ENCODE results near the gene RMRP.

RMRP gene

DNA sequence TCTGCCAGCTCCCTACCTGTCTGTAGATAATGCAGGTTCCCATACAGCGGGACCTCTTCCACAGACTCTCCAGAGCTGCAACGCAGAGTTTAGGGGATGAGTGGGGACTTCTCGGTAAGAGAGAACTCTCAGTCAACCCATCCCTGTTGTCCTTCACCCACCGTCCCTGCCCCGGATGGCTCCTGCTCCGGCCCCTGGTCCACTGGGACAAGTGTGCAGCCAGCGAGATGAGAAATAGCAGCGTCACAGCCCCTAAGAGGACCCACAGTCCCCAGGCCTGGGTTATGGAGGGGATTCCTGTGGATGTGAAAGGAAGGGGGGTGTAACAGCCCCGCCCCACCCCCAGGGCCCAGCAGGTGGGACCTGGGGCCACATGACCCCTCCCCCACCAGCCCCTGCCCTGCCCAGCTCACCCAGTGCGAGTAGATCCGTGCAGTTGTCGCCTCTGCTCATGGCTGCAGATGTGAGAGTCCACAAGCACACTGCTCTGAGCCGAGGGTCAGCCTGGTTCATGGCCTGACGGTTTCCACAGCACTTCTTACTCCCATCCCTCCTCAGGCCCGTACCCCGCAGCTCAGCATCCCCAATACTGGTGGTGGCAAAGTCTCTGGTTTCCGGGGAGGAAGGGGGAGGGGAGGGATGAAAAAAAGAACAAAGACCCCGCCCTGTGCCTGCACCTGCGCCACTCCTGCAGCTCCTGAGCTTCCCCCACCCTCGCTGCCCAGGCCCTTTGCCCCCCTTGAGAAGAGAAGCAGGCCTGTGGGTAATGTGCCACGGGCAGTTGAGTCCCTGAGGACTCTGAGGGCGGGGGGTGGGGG, 7.3 kb downstream of the RMRP start, which contains the start of gene SIT1:
Gene SIT1 (minus strand): TSS at position 591 of the 818 bp plus-strand sequence. CDS start 78 bp downstream, at position 513.
- Histone ChIP-seq H2BK120ac (ENCODE audit: low read depth, low read length) (peak within 1 kb of the TSS; percentile 7), H3K79me1 (ENCODE audit: low read depth, low read length) (no peaks in the 10 kb centered on the region)
- no peak for DNase-seq (ENCODE audit: low spot score)

GRCh38 chr9:35649431-35650340, 8.1 kb downstream of the RMRP start:
- Histone ChIP-seq H3K27ac (replicated peaks; ENCODE audit: low read length) (no peak overlapping the region), H2BK12ac (ENCODE audit: low read length) (peak overlapping the region; percentile 14), H2BK5ac (ENCODE audit: low read length) (peak overlapping the region; percentile 31), H3K4me2 (ENCODE audit: insufficient read depth, low read length, poor library complexity, severe bottlenecking) (no peak overlapping the region), H2BK15ac (ENCODE audit: low read length) (peak overlapping the region; percentile 84), H3K79me1 (ENCODE audit: low read depth, low read length) (no peaks in the 10 kb centered on the region), H3K9ac (ENCODE audit: low read depth, low read length, poor library complexity) (peak overlapping the region; percentile 1), H4K91ac (ENCODE audit: low read depth, low read length, poor library complexity) (no peak overlapping the region), H3K18ac (ENCODE audit: low read length) (no peak overlapping the region), H2AFZ (ENCODE audit: low read length) (peak overlapping the region; percentile 8), H3K9me3 (replicated peaks in 1 of 2; ENCODE audit: control insufficient read depth in 2 of 2, insufficient read depth in 1 of 2, low read depth in 1 of 2, low read length in 2 of 2) (no peaks in the 10 kb centered on the region), H3K14ac (ENCODE audit: low read length) (no peak overlapping the region), H3K4me1 (ENCODE audit: control insufficient read depth in 2 of 2, insufficient read depth in 1 of 2, low read depth in 1 of 2, low read length in 2 of 2) (peaks cover 0 to 5% of the 10 kb centered on the region in 2 donors), H2BK120ac (ENCODE audit: low read depth, low read length) (peak overlapping the region; percentile 7), H3K23ac (ENCODE audit: low read depth, low read length, poor library complexity) (no peak overlapping the region), H2AK5ac (ENCODE audit: low read depth, low read length) (peak overlapping the region; percentile 76), H3K4me3 (ENCODE audit: low read length in 2 of 2) (no peak overlapping the region), H3K27me3 (ENCODE audit: control insufficient read depth in 3 of 3, insufficient read depth in 3 of 3, low read depth in 1 of 3, low read length in 3 of 3) (no peaks in the 10 kb centered on the region), H3K36me3 (replicated peaks in 1 of 2; ENCODE audit: control insufficient read depth in 2 of 2, insufficient read depth in 2 of 2, low read length in 2 of 2) (no peaks in the 10 kb centered on the region), H4K8ac (ENCODE audit: low read depth, low read length) (no peak overlapping the region), H3K4ac (ENCODE audit: low read length) (no peak overlapping the region)
- WGBS, 2 donors (ENCODE audit: extremely low coverage in 2 of 2, insufficient read length in 2 of 2, insufficient replicate concordance in 1 of 2) = no CpG with 5 or more reads among the region's 26 CpGs
- DNase-seq (ENCODE audit: low spot score) = no peak

More for the DNA sequence above, 7.3 kb downstream of the RMRP start, which contains the start of gene SIT1:
- Histone ChIP-seq H3K27ac (replicated peaks; ENCODE audit: low read length) (no peak within 1 kb of the TSS), H3K4me2 (ENCODE audit: insufficient read depth, low read length, poor library complexity, severe bottlenecking) (no peak within 1 kb of the TSS), H2BK12ac (ENCODE audit: low read length) (peak within 1 kb of the TSS; percentile 14), H3K18ac (ENCODE audit: low read length) (peak within 1 kb of the TSS; percentile 29), H3K27me3 (ENCODE audit: control insufficient read depth in 3 of 3, insufficient read depth in 3 of 3, low read depth in 1 of 3, low read length in 3 of 3) (no peaks in the 10 kb centered on the region), H2BK5ac (ENCODE audit: low read length) (peak within 1 kb of the TSS; percentile 31), H2AFZ (ENCODE audit: low read length) (peak within 1 kb of the TSS; percentile 8), H3K9me3 (replicated peaks in 1 of 2; ENCODE audit: control insufficient read depth in 2 of 2, insufficient read depth in 1 of 2, low read depth in 1 of 2, low read length in 2 of 2) (no peaks in the 10 kb centered on the region), H3K4me1 (ENCODE audit: control insufficient read depth in 2 of 2, insufficient read depth in 1 of 2, low read depth in 1 of 2, low read length in 2 of 2) (peaks cover 0 to 5% of the 10 kb centered on the region in 2 donors), H3K14ac (ENCODE audit: low read length) (no peak within 1 kb of the TSS), H2AK5ac (ENCODE audit: low read depth, low read length) (peak within 1 kb of the TSS; percentile 76), H3K4ac (ENCODE audit: low read length) (no peak within 1 kb of the TSS), H4K8ac (ENCODE audit: low read depth, low read length) (no peak within 1 kb of the TSS), H3K4me3 (ENCODE audit: low read length in 2 of 2) (no peak within 1 kb of the TSS), H3K36me3 (replicated peaks in 1 of 2; ENCODE audit: control insufficient read depth in 2 of 2, insufficient read depth in 2 of 2, low read length in 2 of 2) (no peaks in the 10 kb centered on the region), H3K9ac (ENCODE audit: low read depth, low read length, poor library complexity) (peak within 1 kb of the TSS; percentile 1), H3K23ac (ENCODE audit: low read depth, low read length, poor library complexity) (no peak within 1 kb of the TSS), H4K91ac (ENCODE audit: low read depth, low read length, poor library complexity) (peak within 1 kb of the TSS; percentile 62), H2BK15ac (ENCODE audit: low read length) (peak within 1 kb of the TSS; percentile 84)
- WGBS, 2 donors (ENCODE audit: extremely low coverage in 2 of 2, insufficient read length in 2 of 2, insufficient replicate concordance in 1 of 2) = no CpG with 5 or more reads among the region's 22 CpGs

DNA sequence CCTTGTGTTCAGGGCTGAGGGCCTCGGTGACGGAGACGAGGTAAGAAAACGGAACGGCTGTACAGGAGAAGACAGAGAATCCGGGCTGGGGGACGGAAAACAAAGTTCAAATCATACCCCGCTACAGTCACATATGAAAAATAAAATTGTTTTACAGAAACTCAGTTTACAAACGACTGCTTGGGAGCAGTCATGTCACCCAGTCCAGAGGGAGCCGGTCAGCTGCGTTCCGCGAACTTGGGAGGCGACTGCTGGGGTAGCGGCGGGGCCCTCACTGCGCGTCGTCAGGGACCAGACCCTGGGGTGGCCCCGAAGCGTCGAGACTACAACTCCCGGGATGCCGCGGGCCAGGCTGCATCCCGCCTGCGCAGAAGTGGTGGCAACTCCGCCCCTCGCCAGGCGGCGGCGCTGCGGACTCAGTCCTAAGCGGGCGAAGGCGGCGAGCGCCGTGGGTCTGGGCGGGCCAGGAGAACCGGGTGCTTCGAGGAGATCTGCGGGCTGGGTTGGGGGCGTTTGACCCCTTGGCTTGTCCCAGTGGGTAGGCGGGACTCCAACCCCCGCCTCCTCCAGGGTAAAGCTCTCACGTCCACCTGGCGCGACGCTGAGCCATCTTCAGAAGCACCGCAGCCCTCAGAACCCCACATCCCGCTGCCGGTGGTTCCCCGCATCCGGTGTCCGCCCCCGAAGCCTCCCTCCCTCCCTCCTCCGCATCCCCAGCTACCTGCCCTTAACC, 11.1 kb downstream of the RMRP start:
- H4K8ac ChIP-seq (ENCODE audit: low read depth, low read length) = no peak overlapping the region
- no peaks in the 10 kb centered on the region for H3K27me3 ChIP-seq (ENCODE audit: control insufficient read depth in 3 of 3, insufficient read depth in 3 of 3, low read depth in 1 of 3, low read length in 3 of 3)
- no peak overlapping the region for H4K91ac ChIP-seq (ENCODE audit: low read depth, low read length, poor library complexity)
- H3K4me2 ChIP-seq (ENCODE audit: insufficient read depth, low read length, poor library complexity, severe bottlenecking) = peak overlapping the region; percentile 77
- H2AK5ac ChIP-seq (ENCODE audit: low read depth, low read length) = peak overlapping the region; percentile 1
- peak; percentile 88 for DNase-seq (ENCODE audit: low spot score)
- H2AFZ ChIP-seq (ENCODE audit: low read length) = peak overlapping the region; percentile 96
- peak overlapping the region; percentile 95 for H3K18ac ChIP-seq (ENCODE audit: low read length)
- H2BK12ac ChIP-seq (ENCODE audit: low read length) = no peak overlapping the region
- H3K27ac ChIP-seq (replicated peaks; ENCODE audit: low read length) = peak overlapping the region; percentile 1
- no peaks in the 10 kb centered on the region for H3K36me3 ChIP-seq (replicated peaks in 1 of 2; ENCODE audit: control insufficient read depth in 2 of 2, insufficient read depth in 2 of 2, low read length in 2 of 2)
- peak overlapping the region; percentile 82 for H3K14ac ChIP-seq (ENCODE audit: low read length)
- WGBS, 2 donors (ENCODE audit: extremely low coverage in 2 of 2, insufficient read length in 2 of 2, insufficient replicate concordance in 1 of 2) = no CpG with 5 or more reads among the region's 58 CpGs
- peak overlapping the region; percentile 72 for H3K9ac ChIP-seq (ENCODE audit: low read depth, low read length, poor library complexity)
- no peaks in the 10 kb centered on the region for H3K79me1 ChIP-seq (ENCODE audit: low read depth, low read length)
- H3K4me1 ChIP-seq (ENCODE audit: control insufficient read depth in 2 of 2, insufficient read depth in 1 of 2, low read depth in 1 of 2, low read length in 2 of 2) = peaks cover 0 to 5% of the 10 kb centered on the region in 2 donors
- no peak overlapping the region for H2BK5ac ChIP-seq (ENCODE audit: low read length)
- no peak overlapping the region for H2BK120ac ChIP-seq (ENCODE audit: low read depth, low read length)
- H3K9me3 ChIP-seq (replicated peaks in 1 of 2; ENCODE audit: control insufficient read depth in 2 of 2, insufficient read depth in 1 of 2, low read depth in 1 of 2, low read length in 2 of 2) = no peaks in the 10 kb centered on the region
- H3K23ac ChIP-seq (ENCODE audit: low read depth, low read length, poor library complexity) = peak overlapping the region; percentile 46
- no peak overlapping the region for H3K4ac ChIP-seq (ENCODE audit: low read length)
- peak overlapping the region; percentile 61 to 82 for H3K4me3 ChIP-seq (ENCODE audit: low read length in 2 of 2)
- peak overlapping the region; percentile 65 for H2BK15ac ChIP-seq (ENCODE audit: low read length)

Data from neuronal stem cell (in vitro differentiated cells).